Fibroblast of lung (primary cell): ENCODE measurements around the gene ARHGAP45. TPM values are rescaled to one million over a fixed set of nuclear protein-coding genes. Genes with fewer than 3 reads are reported as not detected.

Experiments used
- DNase-seq, 2 donors: peaks; one replicate each; pipeline versions ENCODE4 v3.0.0 to v3.0.0-alpha.2; 2010; ENCODE audit warnings: low read depth in 2 of 2
- H2AFZ ChIP-seq: 2 replicates; pipeline ENCODE4 v1.5.1; 2012; ENCODE audit warnings: low read length, control low read depth, inconsistent platforms
- H3K27ac ChIP-seq: 2 replicates; pipeline ENCODE4 v1.5.1; 2011; ENCODE audit warnings: low read length, control low read depth; ENCODE audit not compliant: insufficient read depth
- H3K27me3 ChIP-seq: 2 replicates; pipeline ENCODE4 v1.5.1; 2011; ENCODE audit warnings: mild to moderate bottlenecking, low read length; ENCODE audit not compliant: control insufficient read depth, insufficient read depth
- H3K36me3 ChIP-seq: 2 replicates; pipeline ENCODE4 v1.5.1; 2011; ENCODE audit warnings: low read length; ENCODE audit not compliant: control insufficient read depth, insufficient read depth
- H3K4me1 ChIP-seq: 2 replicates; pipeline ENCODE4 v1.5.1; 2011; ENCODE audit warnings: low read length; ENCODE audit not compliant: control insufficient read depth, insufficient read depth; ENCODE audit errors: extremely low read depth
- H3K4me2 ChIP-seq: 2 replicates; pipeline ENCODE4 v1.5.1; 2011; ENCODE audit warnings: low read length, control low read depth; ENCODE audit not compliant: insufficient read depth; ENCODE audit errors: extremely low read depth
- H3K4me3 ChIP-seq, 4 experiments: fragments of 200-600 bp in 1 of 4; sonication (generic) in 1 of 4; replicated peaks in 1 of 4; 2 replicates each; pipeline ENCODE4 v1.5.1; 2011 to 2016; ENCODE audit warnings: low read length in 4 of 4, low read depth in 3 of 4, mild to moderate bottlenecking in 3 of 4, control low read depth in 2 of 4, inconsistent platforms in 1 of 4, mixed read lengths in 1 of 4; ENCODE audit not compliant: insufficient read depth in 1 of 4; ENCODE audit errors: control extremely low read depth in 1 of 4
- H3K79me2 ChIP-seq: 2 replicates; pipeline ENCODE4 v1.5.1; 2012; ENCODE audit warnings: mild to moderate bottlenecking, low read length, inconsistent platforms; ENCODE audit not compliant: control insufficient read depth, insufficient read depth
- H3K9ac ChIP-seq: 2 replicates; pipeline ENCODE4 v1.5.1; 2011; ENCODE audit warnings: mild to moderate bottlenecking, low read length, control low read depth; ENCODE audit not compliant: insufficient read depth
- H3K9me3 ChIP-seq: 2 replicates; pipeline ENCODE4 v1.5.1; 2012; ENCODE audit warnings: low read depth, low read length; ENCODE audit not compliant: control insufficient read depth, insufficient read depth
- H4K20me1 ChIP-seq: 2 replicates; pipeline ENCODE4 v1.5.1; 2011; ENCODE audit warnings: low read length; ENCODE audit not compliant: control insufficient read depth, insufficient read depth; ENCODE audit errors: extremely low read depth
- EZH2 ChIP-seq: IDR thresholded peaks from 2 replicates; pipeline ENCODE4 v1.5.1; 2012; ENCODE audit warnings: low read length, control low read depth, mild to moderate bottlenecking; ENCODE audit errors: missing control alignments
- polyA plus RNA-seq, 2 donors: library from polyadenylated mRNA; depleted of rRNA in 1 of 2; stranded (reverse) in 1 of 2; unstranded in 1 of 2; fragments of >200 nt; gene quantifications; 2 replicates each; pipeline ENCODE4 v1.2.1, GENCODE V29; 2011 to 2012; ENCODE audit warnings: missing spikeins in 1 of 2
- total RNA-seq: library from RNA; depleted of rRNA; stranded (reverse); fragments of >200 nt; gene quantifications from 2 replicates; pipeline ENCODE4 v1.2.1, GENCODE V29; 2014
- TF ChIP-seq, protein P1 (sequence below), 2 donors: IDR thresholded peaks in 1 of 2; conservative IDR thresholded peaks in 1 of 2; 1 replicate in 1 of 2; 2 replicates in 1 of 2; pipeline ENCODE4 v1.5.1; 2011 to 2012; ENCODE audit warnings: low read length in 2 of 2, control low read depth in 1 of 2, inconsistent platforms in 1 of 2, low read depth in 1 of 2, mild to moderate bottlenecking in 1 of 2

The ARHGAP45 gene
- total and polyA plus RNA-seq, 2 donors (not counting 1 experiment from before 2014, with no cell fraction given) = 0.42 to 1.8 TPM

- no peaks in the 10 kb centered on the region for H3K9me3 ChIP-seq
- no peak for TF ChIP-seq EZH2
- TF ChIP-seq, protein P1, sequence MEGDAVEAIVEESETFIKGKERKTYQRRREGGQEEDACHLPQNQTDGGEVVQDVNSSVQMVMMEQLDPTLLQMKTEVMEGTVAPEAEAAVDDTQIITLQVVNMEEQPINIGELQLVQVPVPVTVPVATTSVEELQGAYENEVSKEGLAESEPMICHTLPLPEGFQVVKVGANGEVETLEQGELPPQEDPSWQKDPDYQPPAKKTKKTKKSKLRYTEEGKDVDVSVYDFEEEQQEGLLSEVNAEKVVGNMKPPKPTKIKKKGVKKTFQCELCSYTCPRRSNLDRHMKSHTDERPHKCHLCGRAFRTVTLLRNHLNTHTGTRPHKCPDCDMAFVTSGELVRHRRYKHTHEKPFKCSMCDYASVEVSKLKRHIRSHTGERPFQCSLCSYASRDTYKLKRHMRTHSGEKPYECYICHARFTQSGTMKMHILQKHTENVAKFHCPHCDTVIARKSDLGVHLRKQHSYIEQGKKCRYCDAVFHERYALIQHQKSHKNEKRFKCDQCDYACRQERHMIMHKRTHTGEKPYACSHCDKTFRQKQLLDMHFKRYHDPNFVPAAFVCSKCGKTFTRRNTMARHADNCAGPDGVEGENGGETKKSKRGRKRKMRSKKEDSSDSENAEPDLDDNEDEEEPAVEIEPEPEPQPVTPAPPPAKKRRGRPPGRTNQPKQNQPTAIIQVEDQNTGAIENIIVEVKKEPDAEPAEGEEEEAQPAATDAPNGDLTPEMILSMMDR (conservative IDR thresholded peaks at IDR 0.05 in 1 of 2, IDR thresholded peaks at IDR 0.05 in 1 of 2; ENCODE audit: low read depth in 1 of 2, low read length in 2 of 2) = no peak
- H3K4me3 ChIP-seq = no peak overlapping the region
- no peaks in the 10 kb centered on the region for H3K27me3 ChIP-seq
- H3K9ac ChIP-seq = no peak overlapping the region
- H3K4me1 ChIP-seq = no peaks in the 10 kb centered on the region
- H3K4me2 ChIP-seq = no peak overlapping the region
- peaks cover 33% of the 10 kb centered on the region for H3K79me2 ChIP-seq
- H2AFZ ChIP-seq = no peak overlapping the region
- peak; percentile 69 to 76 for DNase-seq
- no peak overlapping the region for H3K27ac ChIP-seq
- H3K36me3 ChIP-seq = peaks cover 70% of the 10 kb centered on the region
- no peaks in the 10 kb centered on the region for H4K20me1 ChIP-seq
Measured at GRCh38 chr19:1122972-1123363, 56.0 kb downstream of the ARHGAP45 start.

- no peak for DNase-seq
- H3K27me3 ChIP-seq = no peaks in the 10 kb centered on the region
- H4K20me1 ChIP-seq = no peaks in the 10 kb centered on the region
- peaks cover 37% of the 10 kb centered on the region for H3K79me2 ChIP-seq
- H3K4me2 ChIP-seq = no peak overlapping the region
- no peak overlapping the region for H3K27ac ChIP-seq
- no peak overlapping the region for H3K4me3 ChIP-seq
- H3K4me1 ChIP-seq = no peaks in the 10 kb centered on the region
- peaks cover 70% of the 10 kb centered on the region for H3K36me3 ChIP-seq
- no peaks in the 10 kb centered on the region for H3K9me3 ChIP-seq
- TF ChIP-seq, protein P1 (conservative IDR thresholded peaks at IDR 0.05 in 1 of 2, IDR thresholded peaks at IDR 0.05 in 1 of 2; ENCODE audit: low read depth in 1 of 2, low read length in 2 of 2) = no peak
- TF ChIP-seq EZH2 = no peak
- no peak overlapping the region for H3K9ac ChIP-seq
- H2AFZ ChIP-seq = no peak overlapping the region
Measured at GRCh38 chr19:1123381-1123780, 56.4 kb downstream of the ARHGAP45 start.

DNA sequence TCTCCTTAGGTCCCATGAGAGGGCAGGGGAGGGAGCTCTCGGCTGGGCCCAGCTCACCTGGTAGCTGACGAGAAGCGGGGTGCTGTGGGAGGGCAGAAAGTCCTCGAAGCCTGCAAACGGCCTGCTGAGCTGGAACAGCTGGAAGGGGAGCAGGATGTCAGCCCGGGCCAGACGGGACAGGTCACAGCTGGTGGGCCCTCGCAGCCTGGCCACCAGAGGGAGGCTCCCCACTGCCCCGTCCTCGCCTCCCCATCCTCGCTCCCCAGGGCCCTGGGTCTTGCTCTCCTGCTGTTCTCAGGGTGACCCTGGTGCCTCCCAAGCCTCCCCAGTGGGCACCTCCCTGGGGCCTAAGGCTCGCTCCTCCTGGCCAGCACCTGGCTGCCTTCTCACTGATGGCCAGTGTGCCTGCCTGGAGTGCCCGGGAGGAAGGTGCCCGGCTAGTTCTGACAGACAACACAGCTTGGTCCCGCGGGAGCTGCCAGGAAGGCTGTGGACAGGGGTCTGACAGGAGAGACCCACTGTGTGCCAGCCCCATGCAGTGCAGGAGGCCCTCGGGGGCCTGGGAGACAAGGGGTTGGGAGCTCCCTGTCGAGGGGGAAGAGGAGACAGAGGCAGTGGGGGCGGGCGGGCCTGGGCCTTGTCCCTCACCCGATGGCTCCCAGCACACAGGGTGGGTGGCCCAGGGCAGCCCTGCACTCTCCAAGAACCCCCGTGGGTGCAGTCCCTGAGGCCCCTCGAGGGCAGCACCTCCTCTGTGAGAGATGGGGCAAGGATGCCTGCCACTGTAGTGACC, 57.1 kb downstream of the ARHGAP45 start:
- H3K36me3 ChIP-seq = peaks cover 63% of the 10 kb centered on the region
- H3K27ac ChIP-seq = no peak overlapping the region
- H3K27me3 ChIP-seq = no peaks in the 10 kb centered on the region
- no peaks in the 10 kb centered on the region for H4K20me1 ChIP-seq
- H3K9me3 ChIP-seq = no peaks in the 10 kb centered on the region
- no peaks in the 10 kb centered on the region for H3K4me1 ChIP-seq
- H3K4me3 ChIP-seq = no peak overlapping the region
- H3K9ac ChIP-seq = no peak overlapping the region
- no peak for DNase-seq
- TF ChIP-seq, protein P1 (conservative IDR thresholded peaks at IDR 0.05 in 1 of 2, IDR thresholded peaks at IDR 0.05 in 1 of 2; ENCODE audit: low read depth in 1 of 2, low read length in 2 of 2) = no peak
- TF ChIP-seq EZH2 = no peak
- H3K79me2 ChIP-seq = peaks cover 43% of the 10 kb centered on the region
- no peak overlapping the region for H2AFZ ChIP-seq
- no peak overlapping the region for H3K4me2 ChIP-seq
